Hippocampal formation (tissue), 2 donors: Measurements from ENCODE around the gene NFAM1.
A peak's percentile ranks its signal among the peaks of the same experiment; 100 is the strongest.

Experiments
- DNase-seq, 2 donors: peaks; one replicate each; lab custom pipeline; 2025; lab: John Stamatoyannopoulos, UW

The NFAM1 gene

GRCh38 chr22:42383287-42383686 is 48.9 kb downstream of the NFAM1 start:
- DNase-seq = no peak

- DNase-seq = no peak
Observed at GRCh38 chr22:42380769-42381551, 51.2 kb downstream of the NFAM1 start.

- DNase-seq = no peak
Observed at GRCh38 chr22:42379966-42380537, 52.2 kb downstream of the NFAM1 start.

- no peak for DNase-seq
Observed at GRCh38 chr22:42376711-42377554, 55.3 kb downstream of the NFAM1 start.

- DNase-seq = no peak
Observed at GRCh38 chr22:42375982-42376381, 56.2 kb downstream of the NFAM1 start.

- DNase-seq = no peak
Observed at GRCh38 chr22:42372976-42373375, 59.2 kb downstream of the NFAM1 start.

GRCh38 chr22:42371501-42371900 is 60.7 kb downstream of the NFAM1 start:
- DNase-seq = no peak

- no peak for DNase-seq
Observed at GRCh38 chr22:42371099-42371498, 61.1 kb downstream of the NFAM1 start.

GRCh38 chr22:42369250-42370041 is 62.8 kb downstream of the NFAM1 start:
- DNase-seq = peak; percentile 88 to 95

- DNase-seq = no peak
Observed at GRCh38 chr22:42368379-42369249, 63.6 kb downstream of the NFAM1 start.

- peak in 1 of 2 donors; percentile 19 for DNase-seq
Observed at GRCh38 chr22:42367980-42368378, 64.2 kb downstream of the NFAM1 start.

- peak; percentile 30 to 61 for DNase-seq
Observed at GRCh38 chr22:42366806-42367581, 65.2 kb downstream of the NFAM1 start.

GRCh38 chr22:42365942-42366695 is 66.1 kb downstream of the NFAM1 start:
- DNase-seq = no peak

GRCh38 chr22:42365111-42365865 is 66.9 kb downstream of the NFAM1 start:
- DNase-seq = no peak

GRCh38 chr22:42364604-42365110 is 67.5 kb downstream of the NFAM1 start:
- no peak for DNase-seq

GRCh38 chr22:42363892-42364291 is 68.3 kb downstream of the NFAM1 start:
- DNase-seq = no peak

- DNase-seq = no peak
Observed at GRCh38 chr22:42361523-42361922, 70.7 kb downstream of the NFAM1 start.

- DNase-seq = no peak
Observed at GRCh38 chr22:42360348-42360747, 71.9 kb downstream of the NFAM1 start.
